GM12878 (cell line): ENCODE measurements around the gene TMEM14B. TPM values are rescaled to one million over a fixed set of nuclear protein-coding genes. Genes with fewer than 3 reads are reported as not detected.

ENCODE experiments used
- ATAC-seq: fragments of 200-7000 bp; cut with Tn5 transposase; 3 replicates; pipeline ENCODE4 v1.9.1; 2020; ENCODE audit warnings: mild to moderate bottlenecking, moderate library complexity
- BruUV-seq: library from RNA; stranded (reverse); fragments of 400-500 nt; replicated peaks from 2 replicates; lab custom pipeline; 2021; lab: Mats Ljungman, UMichigan
- CTCF ChIA-PET: fragments of 300-600 bp; sonication (Branson Sonifier 250); formaldehyde crosslinking; extraction: SDS; loops from one replicate; lab custom pipeline; 2021; ENCODE audit warnings: inconsistent platforms; lab: Yijun Ruan, JAX
- POLR2A ChIA-PET: fragments of 350-600 bp; formaldehyde crosslinking; extraction: SDS; loops from one replicate; lab custom pipeline; 2021; ENCODE audit warnings: inconsistent platforms; lab: Charles Lee
- RAD21 ChIA-PET: fragments of 300-600 bp; sonication (Branson Sonifier 250); formaldehyde crosslinking; loops from one replicate; lab custom pipeline; 2023; ENCODE audit warnings: antibody characterized with exemption; ENCODE audit not compliant: unreplicated experiment; lab: Charles Lee
- SMC1A ChIA-PET: fragments of 300-600 bp; sonication (Branson Sonifier 250); formaldehyde crosslinking; loops from one replicate; lab custom pipeline; 2023; ENCODE audit not compliant: unreplicated experiment, uncharacterized antibody; lab: Charles Lee
- DNase-seq: peaks from one replicate; pipeline ENCODE4 v3.0.0-alpha.2; 2011; ENCODE audit warnings: low read depth, low spot score
- FAIRE-seq: peaks from 3 replicates; lab custom pipeline; 2011; peaks lifted over from hg19 to GRCh38; lab: Jason Lieb, UNC
- H2AFZ ChIP-seq: 2 replicates; pipeline ENCODE4 v1.6.0; 2011; ENCODE audit warnings: low read depth, low read length, control low read depth; ENCODE audit not compliant: control insufficient read depth
- H3K27ac ChIP-seq: 2 replicates; pipeline ENCODE4 v1.5.1; 2011; ENCODE audit warnings: control low read depth; ENCODE audit not compliant: control insufficient read depth, insufficient read depth
- H3K27me3 ChIP-seq, 2 experiments: replicated peaks in 1 of 2; 2 replicates each; pipeline versions ENCODE4 v1.6.0 to v1.6.1; 2011; ENCODE audit warnings: low read length in 1 of 2; ENCODE audit not compliant: control insufficient read depth in 2 of 2, insufficient read depth in 2 of 2
- H3K36me3 ChIP-seq, 2 experiments: 2 replicates each; pipeline ENCODE4 v1.5.1; 2011; ENCODE audit warnings: low read length in 1 of 2; ENCODE audit not compliant: control insufficient read depth in 2 of 2, insufficient read depth in 2 of 2
- H3K4me1 ChIP-seq: 2 replicates; pipeline ENCODE4 v1.6.1; 2011; ENCODE audit warnings: mild to moderate bottlenecking, low read length, moderate library complexity, mixed read lengths; ENCODE audit not compliant: control insufficient read depth, insufficient read depth
- H3K4me2 ChIP-seq: 2 replicates; pipeline ENCODE4 v1.6.0; 2011; ENCODE audit warnings: control low read depth; ENCODE audit not compliant: control insufficient read depth, insufficient read depth
- H3K4me3 ChIP-seq: fragments of 200-600 bp; sonication (generic); 2 replicates; pipeline ENCODE4 v1.5.1; 2016
- H3K79me2 ChIP-seq: 2 replicates; pipeline ENCODE4 v1.6.0; 2011; ENCODE audit warnings: low read length; ENCODE audit not compliant: control insufficient read depth, insufficient read depth
- H3K9ac ChIP-seq: 2 replicates; pipeline ENCODE4 v1.8.0; 2011; ENCODE audit warnings: low read length, control low read depth, mixed read lengths; ENCODE audit not compliant: control insufficient read depth, insufficient read depth
- H3K9me3 ChIP-seq: replicated peaks from 3 replicates; pipeline ENCODE4 v1.5.1; 2011; ENCODE audit warnings: mild to moderate bottlenecking, low read length; ENCODE audit not compliant: control insufficient read depth, insufficient read depth
- H4K20me1 ChIP-seq: 2 replicates; pipeline ENCODE4 v1.6.0; 2011; ENCODE audit not compliant: control insufficient read depth, insufficient read depth
- ASH2L ChIP-seq: fragments of 300-600, 200-600 bp; sonication (generic); IDR thresholded peaks from 2 replicates; pipeline ENCODE4 v1.6.1; 2017; ENCODE audit warnings: low read depth, mild to moderate bottlenecking, borderline replicate concordance
- EED ChIP-seq: sonication (generic); IDR thresholded peaks from 2 replicates; pipeline ENCODE4 v1.6.1; 2016; ENCODE audit warnings: antibody characterized with exemption, low read depth
- ELK1 ChIP-seq: IDR thresholded peaks from 2 replicates; pipeline ENCODE4 v1.6.1; 2012; ENCODE audit warnings: low read depth, low read length, improper control_type of control experiment
- HDGF ChIP-seq: fragments of 450-650 bp; IDR thresholded peaks from 2 replicates; pipeline ENCODE4 v1.6.1; 2016; ENCODE audit warnings: antibody characterized with exemption
- NFIC ChIP-seq: IDR thresholded peaks from 2 replicates; pipeline ENCODE4 v1.6.1; 2012; ENCODE audit warnings: low read depth, mild to moderate bottlenecking, inconsistent platforms, low read length, moderate library complexity
- PAX5 ChIP-seq: IDR thresholded peaks from 2 replicates; pipeline ENCODE4 v1.6.1; 2011; ENCODE audit warnings: low read depth, low read length, borderline replicate concordance
- TBL1XR1 ChIP-seq: IDR thresholded peaks from 2 replicates; pipeline ENCODE4 v1.6.1; 2012; ENCODE audit warnings: low read depth, low read length, improper control_type of control experiment
- TCF12 ChIP-seq: IDR thresholded peaks from 2 replicates; pipeline ENCODE4 v1.6.1; 2011; ENCODE audit warnings: low read depth, mild to moderate bottlenecking, low read length
- ZNF622 ChIP-seq: fragments of 450-650 bp; IDR thresholded peaks from 2 replicates; pipeline ENCODE4 v1.6.1; 2017; ENCODE audit warnings: mild to moderate bottlenecking, inconsistent platforms
- WGBS: methylation state at CpG from one replicate; pipeline ENCODE4 v1.1.6; 2016; ENCODE audit warnings: low lambda C conversion rate; ENCODE audit not compliant: insufficient replicate concordance, insufficient coverage; ENCODE audit errors: missing lambda C conversion rate; 5-methylcytosine and 5-hydroxymethylcytosine counted together
- in situ Hi-C: fragments of 300-500 bp; cut with MboI; formaldehyde crosslinking; loops from 9 replicates; pipeline ENCODE4 v1.14.3; 2018; ENCODE audit warnings: mixed read lengths
- intact Hi-C: fragments of 100-400 bp; cut with micrococcal nuclease; formaldehyde crosslinking; loops from one replicate; pipeline ENCODE4 v1.14.2; 2022; ENCODE audit not compliant: unreplicated experiment
- polyA plus RNA-seq, 11 experiments: library from polyadenylated mRNA; depleted of rRNA in 4 of 11; unstranded in 6 of 11; stranded (reverse) in 5 of 11; fragments of >200 nt; fragmentation: Nextera tagmentation in 4 of 11; fragmentation: Illumina TruSeq in 1 of 11; extraction: Ambion mirVana in 4 of 11; extraction: Trizol in 1 of 11; gene quantifications; 1 replicate in 1 of 11; 2 replicates in 10 of 11; pipeline versions ENCODE4 v1.2.1 to v1.2.3, GENCODE V29; 2011 to 2016; ENCODE audit warnings: inconsistent platforms in 2 of 11, missing spikeins in 2 of 11, low read depth in 1 of 11
- total RNA-seq, 4 experiments: library from RNA; depleted of rRNA in 3 of 4; stranded (reverse); fragments of >200 nt in 3 of 4; fragmentation: Illumina TruSeq in 1 of 4; extraction: Trizol in 1 of 4; gene quantifications; 2 replicates each; pipeline versions ENCODE4 v1.2.1 to v1.2.3, GENCODE V29; 2013 to 2021
- TF ChIP-seq, protein P1 (sequence below): IDR thresholded peaks from 2 replicates; pipeline ENCODE4 v1.6.1; 2011; ENCODE audit warnings: borderline replicate concordance, low read depth, mild to moderate bottlenecking, moderate library complexity, low read length; ENCODE audit not compliant: insufficient read depth, poor library complexity, severe bottlenecking

The TMEM14B gene
- total and polyA plus RNA-seq, 10 of the 15 experiments (the other 5 are each of a cell fraction or from before 2014, with no cell fraction given) = 80.5 to 399 (median 136) TPM

DNA sequence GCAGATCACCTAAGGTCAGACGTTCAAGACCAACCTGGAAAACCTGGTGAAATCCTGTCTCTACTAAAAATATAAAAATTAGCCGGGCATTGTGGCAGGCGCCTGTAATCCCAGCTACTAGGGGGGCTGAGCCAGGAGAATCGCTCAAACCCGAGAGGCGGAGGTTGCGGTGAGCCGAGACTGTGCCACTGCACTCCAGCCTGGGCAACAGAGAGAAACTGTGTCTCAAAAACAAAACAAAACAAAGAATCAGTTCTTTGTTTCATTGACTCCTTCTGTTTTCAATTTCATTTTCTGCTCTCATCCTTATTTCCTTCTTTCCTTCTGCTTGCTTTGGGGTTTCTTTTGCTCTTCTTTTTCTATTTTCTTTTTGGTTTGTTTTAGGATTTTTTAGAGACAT, 33.6 kb upstream of the TMEM14B start:
- Histone ChIP-seq H4K20me1 (no peaks in the 10 kb centered on the region), H3K79me2 (no peaks in the 10 kb centered on the region), H3K36me3 (peaks cover 2 to 3% of the 10 kb centered on the region in 2 experiments; a peak in 2 of 4 replicates), H3K27me3 (no peaks in the 10 kb centered on the region), H3K4me2 (no peak overlapping the region), H3K4me1 (0 out of 2 replicates have a peak, but pooled peaks cover 4% of the 10 kb centered on the region), H3K9ac (no peak overlapping the region), H3K9me3 (peaks cover 9% of the 10 kb centered on the region; the same call in 2 of the 3 replicates), H3K4me3 (no peak overlapping the region), H2AFZ (no peak overlapping the region), H3K27ac (no peak overlapping the region)
- no peak for FAIRE-seq
- BruUV-seq = no TSS peak
- intact Hi-C loops = no loop called here
- CTCF ChIA-PET = no interaction called here
- TF ChIP-seq, protein P1, sequence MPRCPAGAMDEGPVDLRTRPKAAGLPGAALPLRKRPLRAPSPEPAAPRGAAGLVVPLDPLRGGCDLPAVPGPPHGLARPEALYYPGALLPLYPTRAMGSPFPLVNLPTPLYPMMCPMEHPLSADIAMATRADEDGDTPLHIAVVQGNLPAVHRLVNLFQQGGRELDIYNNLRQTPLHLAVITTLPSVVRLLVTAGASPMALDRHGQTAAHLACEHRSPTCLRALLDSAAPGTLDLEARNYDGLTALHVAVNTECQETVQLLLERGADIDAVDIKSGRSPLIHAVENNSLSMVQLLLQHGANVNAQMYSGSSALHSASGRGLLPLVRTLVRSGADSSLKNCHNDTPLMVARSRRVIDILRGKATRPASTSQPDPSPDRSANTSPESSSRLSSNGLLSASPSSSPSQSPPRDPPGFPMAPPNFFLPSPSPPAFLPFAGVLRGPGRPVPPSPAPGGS = no peak
- TF ChIP-seq ZNF622 (no peak), PAX5 (no peak), ASH2L (no peak), HDGF (no peak), ELK1 (no peak), NFIC (no peak), TBL1XR1 (no peak), TCF12 (no peak), EED (no peak)
- DNase-seq = no peak
- RAD21 ChIA-PET = no interaction called here
- no peak; the same call in 2 of the 3 replicates for ATAC-seq
- SMC1A ChIA-PET = no interaction called here
- in situ Hi-C loops = no loop called here
- POLR2A ChIA-PET = no interaction called here
- 90% methylated on average over 8 of the region's 8 CpGs for WGBS
